G401.6 (cell line): ENCODE data around the gene POFUT2.
A peak's percentile ranks its signal among the peaks of the same experiment; 100 is the strongest.

Experiments
- FAIRE-seq: peaks from 2 replicates; lab custom pipeline; 2012; peaks lifted over from hg19 to GRCh38; lab: Jason Lieb, UNC

Gene POFUT2, protein sequence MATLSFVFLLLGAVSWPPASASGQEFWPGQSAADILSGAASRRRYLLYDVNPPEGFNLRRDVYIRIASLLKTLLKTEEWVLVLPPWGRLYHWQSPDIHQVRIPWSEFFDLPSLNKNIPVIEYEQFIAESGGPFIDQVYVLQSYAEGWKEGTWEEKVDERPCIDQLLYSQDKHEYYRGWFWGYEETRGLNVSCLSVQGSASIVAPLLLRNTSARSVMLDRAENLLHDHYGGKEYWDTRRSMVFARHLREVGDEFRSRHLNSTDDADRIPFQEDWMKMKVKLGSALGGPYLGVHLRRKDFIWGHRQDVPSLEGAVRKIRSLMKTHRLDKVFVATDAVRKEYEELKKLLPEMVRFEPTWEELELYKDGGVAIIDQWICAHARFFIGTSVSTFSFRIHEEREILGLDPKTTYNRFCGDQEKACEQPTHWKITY

DNA sequence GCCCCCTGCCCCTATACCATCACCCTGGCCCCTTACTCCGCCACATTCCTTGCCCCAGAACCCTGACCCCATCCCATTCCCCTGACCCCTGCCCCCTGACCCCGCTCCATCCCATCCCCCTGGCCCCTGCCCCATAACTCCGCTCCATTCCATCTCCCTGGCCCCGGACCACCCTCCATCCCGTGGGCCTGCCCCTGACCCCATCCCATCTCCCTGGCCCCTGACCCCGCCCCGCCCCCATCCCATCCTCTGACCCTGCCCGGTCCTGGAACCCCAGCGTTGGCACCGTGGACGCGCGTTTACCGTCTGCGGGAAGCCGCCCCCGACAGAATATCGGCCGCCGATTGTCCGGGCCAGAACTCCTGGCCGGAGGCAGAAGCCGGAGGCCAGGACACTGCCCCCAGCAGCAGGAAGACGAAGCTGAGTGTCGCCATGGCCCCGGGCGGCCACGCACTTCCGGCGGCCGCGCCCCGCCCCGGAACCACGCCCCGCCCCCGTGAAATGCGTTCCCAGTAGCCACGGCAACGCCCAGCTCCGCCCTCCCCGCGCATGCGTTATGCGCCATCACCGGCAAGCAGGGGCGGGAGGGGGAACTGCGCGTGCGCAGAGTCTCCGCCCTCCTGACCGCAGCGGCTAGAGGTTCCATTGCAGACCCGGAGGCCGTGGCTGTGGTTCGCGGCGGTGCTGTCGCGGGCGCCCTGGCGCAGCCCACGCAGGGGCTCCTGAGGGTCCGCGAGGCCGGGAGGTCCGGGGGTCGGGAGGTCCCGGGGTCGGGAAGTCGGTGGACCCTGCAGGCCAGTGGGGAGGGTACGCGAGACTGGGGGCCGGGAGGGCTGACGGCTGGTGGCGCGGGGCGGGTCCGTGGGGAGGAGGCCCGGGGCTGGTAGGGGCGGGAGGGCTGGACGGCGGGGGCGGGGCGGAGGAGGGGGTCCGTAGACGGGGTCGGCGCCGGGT lies at the start of gene POFUT2:
Gene POFUT2, minus strand, starts transcription at position 458 of the 954 bp plus-strand sequence. Its CDS starts 24 bp downstream, at position 434.
- FAIRE-seq, result peak; percentile 57

DNA sequence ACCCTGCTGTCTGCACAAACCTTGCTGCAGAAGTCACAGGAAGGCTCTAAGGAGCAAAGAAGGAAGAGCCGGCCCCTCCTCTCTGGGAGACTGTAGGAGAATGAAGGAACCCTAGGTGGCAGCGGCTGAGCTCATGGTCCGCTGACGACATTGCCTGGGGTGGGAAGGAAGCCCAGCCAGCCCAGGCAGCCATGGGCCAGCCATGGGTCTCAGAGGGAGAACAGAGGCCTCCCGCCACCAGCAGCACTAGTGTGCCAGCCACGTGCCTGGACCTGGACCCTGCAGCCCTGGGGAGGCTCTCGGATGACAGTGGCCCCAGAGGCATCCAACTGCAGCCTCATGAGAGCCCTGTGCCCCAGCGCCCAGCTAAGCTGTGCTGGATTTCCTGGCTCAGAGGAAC lies 49.2 kb upstream of the POFUT2 start:
- FAIRE-seq, result no peak

DNA sequence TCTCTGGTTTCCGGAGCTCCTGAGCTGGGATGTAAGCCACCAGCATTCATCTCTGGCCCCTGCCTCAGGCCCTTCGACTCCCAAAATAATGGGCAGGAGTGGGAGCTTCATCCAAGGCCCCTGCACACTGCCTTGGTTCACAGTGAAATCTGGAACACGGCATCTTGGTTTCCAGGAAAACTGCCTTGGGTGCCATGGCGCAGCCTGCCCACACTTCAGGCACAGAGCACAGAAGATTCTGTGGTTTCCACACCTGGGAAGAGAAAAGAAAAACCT lies 48.8 kb upstream of the POFUT2 start:
- FAIRE-seq, result no peak

DNA sequence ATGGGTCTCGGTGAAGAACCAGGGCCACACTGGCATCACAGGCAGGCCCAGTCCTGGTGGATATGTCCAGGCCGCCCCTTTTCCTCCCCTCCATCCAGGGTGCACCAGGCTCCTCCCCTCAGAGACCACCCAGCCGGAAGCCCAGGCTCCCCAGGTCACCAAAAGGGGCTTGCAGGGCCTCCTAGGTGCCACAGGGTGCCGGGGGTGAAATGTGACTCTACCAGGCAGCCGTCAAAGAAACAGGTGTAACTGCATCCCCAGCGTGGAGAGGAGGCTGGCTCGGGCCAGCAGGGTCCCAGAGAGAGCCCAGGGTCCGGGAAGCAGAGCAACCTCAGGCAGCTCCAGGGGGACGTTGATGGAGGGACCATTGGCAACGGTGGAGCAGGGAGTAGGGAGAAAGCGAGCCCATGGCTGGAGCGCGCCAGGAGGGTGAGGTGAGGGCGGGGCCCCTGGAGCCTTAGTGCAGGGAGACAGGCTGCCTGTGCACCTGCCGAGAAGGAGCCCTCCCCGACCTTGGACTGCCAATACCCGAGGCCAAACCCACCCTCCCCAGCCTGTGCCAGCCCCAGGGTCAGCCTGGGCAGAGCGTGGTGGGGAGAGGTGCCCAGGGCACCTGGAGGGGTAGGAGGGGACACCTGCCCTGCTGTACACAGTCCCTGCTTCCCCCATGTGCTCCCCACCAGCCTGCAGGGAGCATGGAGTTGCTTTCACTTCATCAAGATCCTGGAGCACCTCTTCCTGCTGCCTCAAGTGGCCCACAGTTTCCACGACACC lies 48.3 kb upstream of the POFUT2 start:
- FAIRE-seq, result no peak

DNA sequence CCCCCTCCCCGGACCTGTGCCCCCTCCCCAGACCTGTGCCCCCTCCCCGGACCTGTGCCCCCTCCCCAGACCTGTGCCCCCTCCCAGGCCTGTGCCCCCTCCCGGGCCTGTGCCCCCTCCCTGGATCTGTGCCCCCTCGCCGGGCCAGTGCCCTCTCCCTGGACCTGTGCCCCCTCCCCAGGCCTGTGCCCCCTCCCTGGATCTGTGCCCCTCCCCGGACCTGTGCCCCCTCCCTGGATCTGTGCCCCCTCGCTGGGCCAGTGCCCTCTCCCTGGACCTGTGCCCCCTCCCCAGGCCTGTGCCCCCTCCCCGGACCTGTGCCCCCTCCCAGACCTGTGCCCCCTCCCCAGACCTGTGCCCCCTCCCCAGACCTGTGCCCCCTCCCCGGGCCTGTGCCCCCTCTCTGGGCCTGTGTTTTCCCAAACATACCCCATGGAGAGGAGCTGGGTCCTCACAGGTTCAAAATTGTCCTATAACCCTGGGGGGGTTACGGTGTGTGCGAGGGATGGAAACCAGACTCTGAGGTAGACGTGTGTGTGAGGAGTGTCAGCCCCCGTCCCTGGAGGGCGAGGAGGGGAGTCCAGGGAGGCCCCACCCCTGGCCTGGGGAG lies 47.6 kb upstream of the POFUT2 start:
- no peak for FAIRE-seq

DNA sequence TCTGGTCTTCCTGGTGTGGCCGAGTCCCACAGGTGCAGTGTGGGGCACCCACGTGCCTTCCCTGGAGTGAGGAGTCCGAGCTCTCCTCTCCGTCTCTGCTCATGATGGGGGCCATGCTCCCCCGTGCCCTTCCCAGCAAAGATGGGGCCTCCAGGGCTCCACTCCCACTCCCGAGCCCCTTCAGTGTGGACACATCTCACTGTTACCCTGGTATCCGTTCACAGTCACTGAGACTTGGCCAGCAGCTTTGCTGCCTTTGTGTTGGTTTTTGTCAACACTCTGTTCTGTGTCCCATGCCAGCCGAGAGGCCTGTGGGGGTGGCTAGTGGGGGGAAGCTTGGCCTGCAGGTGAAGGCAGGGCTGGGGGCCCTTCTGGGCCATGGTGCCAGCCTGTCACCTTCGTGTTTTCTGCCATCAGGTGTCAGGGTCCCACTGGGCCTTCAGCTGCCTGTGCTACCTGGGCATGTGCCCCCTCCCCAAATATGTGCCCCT lies 46.9 kb upstream of the POFUT2 start:
- FAIRE-seq, result no peak

DNA sequence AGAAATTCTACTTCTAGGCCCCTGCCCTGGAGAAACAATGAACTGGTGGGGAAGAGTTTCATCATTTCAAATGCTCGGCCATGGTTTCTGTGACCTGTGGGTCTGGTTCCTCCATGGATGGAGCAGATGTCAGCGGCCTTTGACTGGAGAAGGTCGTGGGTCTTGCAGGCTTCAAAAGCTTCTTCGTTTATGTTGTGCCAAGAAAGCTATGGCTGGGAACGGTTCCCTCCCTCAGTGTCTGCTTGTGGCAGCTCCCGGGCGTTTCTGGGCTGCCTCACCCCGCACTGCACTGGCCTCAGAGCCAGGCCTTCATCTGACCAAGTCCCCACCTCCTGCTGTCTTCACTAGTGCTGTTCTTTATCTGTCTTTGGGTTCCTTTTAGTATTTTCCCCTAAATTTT lies 46.4 kb upstream of the POFUT2 start:
- FAIRE-seq, result no peak

DNA sequence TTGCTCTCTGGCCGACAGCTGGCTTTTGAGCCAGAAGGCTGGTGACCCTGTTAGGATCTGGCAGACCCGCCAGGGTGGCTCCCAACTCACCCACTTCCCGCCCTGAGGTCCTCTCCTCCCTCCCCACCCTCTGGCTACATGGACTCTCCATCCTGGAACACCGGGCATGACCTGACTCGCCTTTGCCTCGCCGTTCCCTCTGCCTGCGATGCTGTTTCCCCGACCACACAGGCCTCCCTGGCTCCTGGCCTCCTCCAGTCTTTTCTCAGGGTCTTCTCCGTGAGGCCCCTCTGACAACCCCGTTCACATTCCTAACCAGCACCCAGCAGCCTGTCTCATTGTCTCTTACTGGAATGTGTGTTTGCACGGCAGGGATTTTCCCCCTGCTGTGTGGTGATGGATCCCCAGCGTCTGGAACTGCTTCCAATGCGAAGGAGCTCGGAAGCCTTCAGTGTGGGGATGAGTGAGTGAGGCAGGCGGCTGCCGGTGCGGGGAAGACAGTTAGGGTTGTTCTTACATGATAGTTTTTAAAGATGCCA lies 46.0 kb upstream of the POFUT2 start:
- no peak for FAIRE-seq

DNA sequence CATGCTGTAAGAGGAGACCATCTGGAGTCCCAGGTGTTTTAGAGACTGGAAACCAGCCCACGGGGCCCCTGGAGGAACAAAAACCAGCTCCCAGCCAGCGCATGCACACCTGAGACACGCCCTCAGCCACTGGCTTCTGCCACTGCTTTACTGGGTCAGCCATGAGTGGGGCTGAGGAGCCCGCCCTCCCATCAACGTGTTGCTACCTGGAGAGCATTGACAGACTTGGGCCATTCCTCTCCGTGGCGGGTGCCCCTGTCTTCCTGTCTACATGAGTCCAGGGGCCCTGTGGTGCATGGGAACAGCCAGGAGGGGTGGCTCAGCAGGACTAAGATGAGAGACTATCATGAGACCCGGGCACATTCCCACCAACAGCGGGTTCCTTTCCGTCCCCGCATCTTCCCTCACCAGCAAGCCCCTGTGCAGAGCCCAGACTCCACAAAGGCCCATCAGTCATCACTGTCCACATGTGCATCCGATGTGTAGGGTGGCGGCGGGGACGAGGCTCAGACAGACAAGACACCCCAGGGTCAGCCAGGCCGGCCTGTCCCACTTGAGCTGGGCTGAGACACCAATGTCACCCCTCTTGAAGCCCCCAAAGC lies 45.4 kb upstream of the POFUT2 start:
- no peak for FAIRE-seq

DNA sequence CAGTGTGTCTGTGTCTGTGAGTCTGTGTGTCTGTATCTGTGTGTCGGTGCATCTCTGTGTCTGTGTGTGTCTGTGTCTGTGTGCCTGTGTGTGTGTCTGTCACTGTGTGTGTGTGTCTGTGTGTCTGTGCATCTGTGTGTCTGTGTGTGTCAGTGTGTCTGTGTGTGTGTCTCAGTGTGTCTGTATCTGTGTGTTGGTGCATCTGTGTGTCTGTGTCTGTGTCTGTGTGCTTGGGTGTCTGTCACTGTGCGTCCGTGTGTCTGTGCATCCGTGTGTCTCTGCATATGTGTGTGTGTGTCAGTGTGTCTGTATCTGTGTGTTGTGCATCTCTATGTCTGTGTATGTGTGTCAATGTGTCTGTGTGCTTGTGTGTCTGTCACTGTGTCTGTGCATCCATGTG lies 44.7 kb upstream of the POFUT2 start:
- no peak for FAIRE-seq

DNA sequence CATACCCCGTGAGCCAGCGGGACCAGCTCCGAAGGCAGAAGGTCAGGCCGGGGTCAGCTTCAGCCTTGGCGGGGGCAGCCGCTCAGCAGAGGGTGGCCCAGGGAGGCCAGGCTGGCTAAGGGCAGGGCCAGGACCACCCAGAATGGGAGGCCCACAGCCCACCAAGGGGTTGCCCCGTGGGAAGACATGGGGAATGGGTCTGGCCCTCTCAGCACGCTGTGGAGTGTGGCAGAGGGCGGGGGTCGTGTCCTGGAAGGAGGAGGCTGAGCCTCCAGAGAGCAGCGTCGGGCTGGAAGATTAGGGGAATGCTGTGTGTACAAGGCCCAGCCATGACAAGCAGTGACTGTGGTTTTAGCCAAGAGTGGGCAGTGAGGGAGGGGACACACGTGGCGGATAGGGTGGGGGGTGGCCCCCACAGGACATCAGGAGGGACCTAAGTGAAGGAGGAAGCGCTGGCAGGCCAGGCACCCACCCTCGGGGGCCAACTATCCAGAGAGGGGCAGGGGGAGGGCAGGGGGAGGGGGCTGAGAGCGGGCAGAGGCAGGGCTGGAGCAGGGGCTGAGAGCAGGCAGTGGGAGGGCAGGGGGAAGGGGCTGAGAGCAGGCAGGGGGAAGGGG lies 43.9 kb upstream of the POFUT2 start:
- FAIRE-seq, result no peak

DNA sequence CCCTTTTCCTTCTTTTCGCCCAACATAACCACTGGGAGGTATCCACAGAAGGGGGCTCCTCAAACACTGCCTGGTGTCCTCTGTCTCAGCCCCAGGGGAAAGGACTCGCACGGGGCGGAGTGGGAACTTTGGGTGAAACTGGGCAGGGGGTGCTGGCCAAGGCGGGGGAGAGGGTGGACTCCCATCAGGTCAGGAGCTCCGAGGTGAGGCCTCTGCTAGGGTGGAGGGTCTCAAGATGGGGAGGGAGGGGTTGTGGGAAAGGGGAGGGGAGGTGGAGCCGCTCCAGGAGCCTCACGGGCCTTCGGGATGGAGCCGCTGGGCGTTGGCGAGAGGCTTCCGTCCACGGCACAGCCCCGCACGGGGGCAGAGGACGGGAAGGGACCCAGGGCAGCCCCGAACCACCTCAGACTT lies 43.2 kb upstream of the POFUT2 start:
- FAIRE-seq, result no peak

DNA sequence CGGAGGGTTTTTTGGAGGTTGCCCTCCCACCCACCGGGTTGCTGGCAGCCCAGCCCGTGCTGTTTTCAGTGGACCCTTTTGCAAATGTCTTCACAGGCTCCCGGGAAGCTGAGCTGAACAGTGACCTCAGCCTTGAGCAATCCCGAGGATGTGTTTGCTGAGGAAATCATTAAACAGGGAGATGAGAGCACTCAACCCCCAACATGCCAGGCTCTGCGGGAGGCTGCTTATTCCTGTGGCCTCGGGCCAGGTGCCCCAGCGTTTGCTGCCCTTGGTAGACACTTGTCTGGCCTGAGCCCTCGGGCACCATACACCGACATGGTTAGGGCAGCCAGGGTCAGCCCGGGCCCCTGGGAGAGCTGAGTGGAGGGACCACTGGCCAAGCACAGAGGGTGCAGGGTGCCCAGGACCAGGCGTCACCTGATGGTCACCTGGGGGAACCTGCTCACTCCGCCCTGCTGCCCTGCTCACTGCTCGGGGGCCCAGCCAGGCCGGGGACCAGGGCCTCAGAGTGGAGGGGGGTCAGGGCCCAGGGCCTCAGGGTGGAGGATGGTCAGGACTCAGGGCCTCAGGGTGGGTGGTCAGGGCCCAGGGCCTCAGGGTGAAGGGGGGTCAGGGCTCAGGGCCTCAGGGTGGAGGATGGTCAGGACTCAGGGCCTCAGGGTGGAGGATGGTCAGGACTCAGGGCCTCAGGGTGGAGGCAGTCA lies 42.5 kb upstream of the POFUT2 start:
- FAIRE-seq, result peak; percentile 93

DNA sequence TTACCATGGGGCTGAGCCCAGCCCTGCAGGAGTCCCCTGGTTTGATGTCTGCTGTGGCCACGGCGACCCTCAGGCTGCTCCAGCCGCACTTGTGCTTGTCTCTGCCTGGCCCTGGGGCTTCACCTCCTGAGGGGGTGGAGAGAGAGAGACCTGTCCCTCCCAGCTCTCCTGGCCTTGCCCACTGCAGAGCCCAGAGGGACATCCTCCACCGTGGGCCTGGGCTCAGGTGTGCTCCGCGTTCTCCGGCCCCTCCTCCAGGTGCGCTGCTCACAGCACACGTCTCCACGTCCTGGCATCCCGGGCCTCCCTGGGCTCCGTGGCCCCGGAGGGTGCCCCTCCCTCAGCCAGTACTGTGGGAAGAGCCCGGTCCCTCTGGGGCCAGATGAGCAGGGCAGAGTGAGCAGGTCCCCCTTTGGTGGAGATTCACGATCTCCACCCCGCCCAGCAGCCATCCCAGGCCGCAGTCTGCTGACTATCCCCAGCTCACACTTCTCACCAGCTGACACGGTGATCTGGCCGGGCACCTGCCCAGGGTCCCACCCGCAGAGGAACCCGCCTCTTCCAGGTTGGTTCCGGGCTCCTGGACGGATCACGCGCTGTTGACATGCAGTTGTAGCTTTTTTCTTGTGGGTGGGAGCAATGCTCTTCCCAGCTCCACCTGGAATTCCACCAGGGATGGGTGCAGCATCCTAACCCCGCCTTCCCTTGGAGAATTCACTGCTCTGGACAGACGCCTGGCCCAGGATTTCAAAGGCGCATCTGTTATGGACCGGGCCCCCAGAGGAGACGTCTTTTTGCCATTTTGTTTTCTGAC lies 41.8 kb upstream of the POFUT2 start:
- FAIRE-seq, result no peak

DNA sequence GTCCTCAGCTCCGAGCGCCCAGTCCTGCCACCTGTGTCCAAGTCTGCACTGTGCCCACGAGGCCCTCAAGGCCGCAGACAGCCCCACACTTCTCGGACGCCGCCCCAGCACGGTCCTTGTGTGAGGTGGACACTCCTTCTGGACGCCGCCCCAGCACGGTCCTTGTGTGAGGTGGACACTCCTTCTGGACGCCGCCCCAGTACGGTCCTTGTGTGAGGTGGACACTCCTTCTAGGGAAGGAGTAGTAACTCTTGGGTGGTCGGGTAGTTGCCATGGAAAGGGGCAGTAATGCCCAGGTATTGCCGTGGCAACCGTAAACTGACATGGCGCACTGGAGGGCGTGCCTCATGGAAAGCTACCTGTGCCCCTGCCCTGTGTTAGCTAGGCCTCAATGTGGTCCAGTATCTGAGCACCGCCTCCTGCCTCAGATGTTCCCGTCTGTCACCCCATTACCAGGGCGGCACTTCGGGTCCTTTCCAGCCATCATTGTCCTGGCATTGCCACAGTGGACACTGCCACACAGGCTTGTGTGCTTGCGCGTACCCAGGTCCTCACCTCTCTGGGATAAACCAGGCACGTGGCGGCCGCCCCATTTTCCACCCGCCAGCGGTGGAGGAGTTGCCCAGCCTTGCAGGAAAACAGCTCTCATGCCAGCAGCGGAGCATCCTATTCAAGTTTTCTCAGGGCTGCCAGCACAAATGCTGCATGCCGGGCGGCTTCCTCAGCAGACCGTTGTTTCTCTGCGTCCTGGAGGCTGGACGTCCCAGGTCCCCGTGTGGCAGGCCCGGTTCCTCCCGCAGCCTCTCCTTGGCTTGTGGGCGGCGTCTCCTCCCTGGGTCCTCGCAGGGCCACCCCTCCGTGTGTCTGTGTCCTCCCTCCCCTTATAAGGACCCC lies 40.8 kb upstream of the POFUT2 start:
- no peak for FAIRE-seq

DNA sequence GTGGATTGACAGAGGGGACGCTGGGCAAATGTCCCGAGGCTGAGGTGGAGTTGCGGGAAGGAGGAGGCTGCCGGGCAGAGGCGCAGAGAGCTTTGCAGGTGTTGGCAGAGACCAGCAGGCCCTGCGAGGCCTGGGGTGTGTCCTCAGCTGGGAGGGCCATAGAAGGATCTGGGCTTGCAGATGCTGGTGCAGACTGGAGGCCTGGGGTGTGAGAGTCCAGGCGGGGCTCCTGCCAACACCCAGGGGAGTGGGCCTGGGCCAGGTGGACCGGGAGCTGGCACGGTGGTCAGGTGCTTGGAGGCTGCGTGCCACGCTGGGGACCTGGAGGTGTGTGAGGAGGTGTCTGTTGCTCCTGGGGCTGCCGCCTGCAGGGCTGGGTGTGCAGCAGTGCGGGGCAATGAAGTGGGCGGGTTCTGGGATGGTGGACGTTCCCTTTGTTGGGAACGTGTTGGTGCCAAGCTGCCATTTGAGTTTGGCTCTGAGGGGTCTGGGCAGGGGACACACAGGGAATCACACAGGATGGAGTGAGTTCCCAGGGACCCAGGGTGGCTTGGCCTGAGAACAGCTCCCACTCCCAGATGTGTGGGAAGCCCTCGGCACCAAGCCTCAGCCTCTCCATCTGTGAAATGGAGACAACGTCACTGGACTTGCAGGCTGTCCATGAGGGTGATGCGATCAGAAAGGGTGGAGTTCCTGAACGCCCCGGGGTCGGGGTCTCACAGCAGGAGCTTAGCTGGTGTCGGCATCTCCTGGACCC lies 39.9 kb upstream of the POFUT2 start:
- no peak for FAIRE-seq

DNA sequence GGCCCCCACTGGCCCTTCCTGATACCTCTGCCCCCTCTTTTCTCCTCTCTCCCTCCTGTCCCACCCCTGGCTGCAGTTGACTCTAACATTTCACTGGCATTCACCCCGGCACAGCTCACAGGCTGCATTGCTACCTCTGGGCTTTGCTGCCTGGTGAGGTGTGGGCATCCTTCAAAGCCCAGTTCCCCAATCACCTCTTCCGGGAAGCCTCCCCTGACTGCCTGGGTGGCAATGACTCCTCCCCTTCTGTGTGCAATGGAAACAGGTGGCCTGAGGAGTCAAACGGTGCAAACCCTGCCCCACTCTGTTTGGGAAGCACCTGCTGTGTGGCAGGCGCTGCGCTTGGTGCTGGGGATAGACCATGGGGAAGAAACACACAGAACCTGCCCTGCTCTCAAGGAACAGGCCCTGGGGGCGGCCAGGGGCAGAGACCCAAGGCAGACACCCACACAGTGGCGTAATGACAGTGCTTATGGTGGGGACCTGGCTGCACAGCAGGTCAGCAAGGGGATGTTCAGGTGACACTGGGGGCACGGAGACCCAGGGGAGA lies 39.3 kb upstream of the POFUT2 start:
- no peak for FAIRE-seq
